ENCODE measurements around the gene ATP7B.
"Not testable (repeated sequence)": the region's sequence is repeated elsewhere in the genome, so short reads cannot be mapped to it uniquely, and the experiment has no call there.

The ATP7B gene

GRCh38 chr13:52034616-52035226 is 23.5 kb upstream of the ATP7B start:
- TF ChIP-seq CTCF (IDR thresholded peaks at IDR 0.05): no peak
- no peak for DNase-seq (ENCODE audit: low spot score)
- Histone ChIP-seq H3K27ac (no peak overlapping the region), H3K4me3 (no peak overlapping the region)

- TF ChIP-seq CTCF (IDR thresholded peaks at IDR 0.05): no peak
- Histone ChIP-seq H3K27ac (no peak overlapping the region), H3K4me3 (no peak overlapping the region)
- no peak for DNase-seq (ENCODE audit: low spot score)
Observed at GRCh38 chr13:52033039-52033438, 21.8 kb upstream of the ATP7B start.

- H3K27ac ChIP-seq; H3K4me3 ChIP-seq; DNase-seq (ENCODE audit: low spot score): not testable (repeated sequence)
Observed at GRCh38 chr13:52030401-52030800, 19.2 kb upstream of the ATP7B start.

- no peak overlapping the region for H3K4me3 ChIP-seq
- no peak for TF ChIP-seq CTCF (IDR thresholded peaks at IDR 0.05)
- DNase-seq (ENCODE audit: low spot score): no peak
- H3K27ac ChIP-seq: no peak overlapping the region
Observed at GRCh38 chr13:52029569-52029968, 18.3 kb upstream of the ATP7B start.

GRCh38 chr13:52027832-52028231 is 16.6 kb upstream of the ATP7B start:
- H3K27ac ChIP-seq: no peak overlapping the region
- no peak overlapping the region for H3K4me3 ChIP-seq
- no peak for DNase-seq (ENCODE audit: low spot score)
- TF ChIP-seq CTCF (IDR thresholded peaks at IDR 0.05): no peak

GRCh38 chr13:52026246-52026626 is 15.0 kb upstream of the ATP7B start:
- no peak for TF ChIP-seq CTCF (IDR thresholded peaks at IDR 0.05)
- DNase-seq (ENCODE audit: low spot score): no peak
- Histone ChIP-seq H3K27ac (no peak overlapping the region), H3K4me3 (no peak overlapping the region)

- Histone ChIP-seq H3K27ac (no peak overlapping the region), H3K4me3 (no peak overlapping the region)
- no peak for TF ChIP-seq CTCF (IDR thresholded peaks at IDR 0.05)
- DNase-seq (ENCODE audit: low spot score): no peak
Observed at GRCh38 chr13:52025475-52026245, 14.4 kb upstream of the ATP7B start.
